IPS-18c (cell line): ENCODE measurements around the gene SPTY2D1.
"Not testable (repeated sequence)": the region's sequence is repeated elsewhere in the genome, so short reads cannot be mapped to it uniquely, and the experiment has no call there.

ENCODE experiments used
- H3K4me3 ChIP-seq: 2 replicates; pipeline ENCODE4 v1.7.0; 2013; ENCODE audit warnings: low read depth, mild to moderate bottlenecking, low read length, moderate library complexity; ENCODE audit not compliant: insufficient read depth
- H3K9me3 ChIP-seq: one replicate; pipeline ENCODE4 v1.6.1; 2013; ENCODE audit warnings: mild to moderate bottlenecking, low read length, moderate library complexity; ENCODE audit not compliant: control insufficient read depth, insufficient read depth

SPTY2D1 gene

DNA sequence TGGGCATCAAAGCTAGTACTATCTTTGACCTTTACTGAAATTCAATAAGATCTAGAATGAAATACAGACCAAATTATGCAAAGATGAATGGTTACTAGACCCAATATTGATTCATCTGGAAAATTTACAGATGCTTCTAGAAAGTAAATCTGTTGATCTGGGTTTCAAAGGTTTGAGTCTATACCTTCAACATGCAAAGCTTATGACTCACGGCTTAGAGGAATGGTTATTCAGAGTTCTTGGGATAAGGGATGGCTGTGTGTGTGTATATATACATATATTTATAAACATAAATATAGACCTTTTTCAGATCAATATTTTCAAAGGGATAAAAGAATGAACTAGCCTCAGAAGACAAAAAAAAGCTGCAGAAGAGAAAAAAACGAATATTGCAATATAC, 1.3 kb downstream of the SPTY2D1 start:
- peak overlapping the region; percentile 98; the same call in 1 of the 2 replicates for H3K4me3 ChIP-seq
- H3K9me3 ChIP-seq: no peaks in the 10 kb centered on the region

DNA sequence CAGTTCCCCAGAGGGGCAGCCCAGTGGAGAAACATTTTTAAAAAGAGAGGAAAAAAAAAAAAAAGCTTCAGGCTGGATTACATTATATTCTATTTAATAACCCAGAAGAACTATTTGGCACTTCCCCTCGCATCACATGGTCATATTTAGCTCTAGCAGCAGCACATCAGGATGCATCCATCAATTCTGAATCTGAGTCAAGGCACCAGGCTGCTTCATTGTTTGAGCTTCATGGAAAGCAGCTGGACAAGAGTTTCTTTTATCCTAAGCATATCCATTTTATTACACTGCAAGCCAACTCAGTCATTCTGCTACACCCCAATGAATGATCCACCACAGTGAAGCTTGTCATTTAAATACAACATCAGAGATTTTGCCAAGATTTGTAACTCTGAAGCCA, 10.0 kb downstream of the SPTY2D1 start:
- Histone ChIP-seq H3K4me3 (no peak overlapping the region), H3K9me3 (no peaks in the 10 kb centered on the region)

DNA sequence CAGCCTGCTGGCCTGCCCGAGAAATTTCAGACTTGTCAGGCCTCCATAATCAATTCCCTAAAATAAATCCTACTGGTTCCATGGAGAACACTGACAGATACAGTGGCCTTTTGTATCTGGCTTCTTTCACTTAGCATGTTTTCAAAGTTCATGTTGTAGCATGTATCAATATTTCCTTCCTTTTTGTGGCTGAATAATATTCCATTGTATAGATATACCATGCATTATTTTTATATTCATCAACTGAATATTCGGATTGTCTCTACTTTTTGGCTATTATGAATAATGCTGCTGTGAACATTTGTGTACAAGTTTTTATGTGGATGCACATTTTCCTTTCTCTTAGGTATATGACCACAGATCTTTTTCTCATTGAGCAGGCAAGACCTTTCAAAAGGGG, 10.4 kb downstream of the SPTY2D1 start:
- H3K4me3 ChIP-seq: no peak overlapping the region
- H3K9me3 ChIP-seq: no peaks in the 10 kb centered on the region

DNA sequence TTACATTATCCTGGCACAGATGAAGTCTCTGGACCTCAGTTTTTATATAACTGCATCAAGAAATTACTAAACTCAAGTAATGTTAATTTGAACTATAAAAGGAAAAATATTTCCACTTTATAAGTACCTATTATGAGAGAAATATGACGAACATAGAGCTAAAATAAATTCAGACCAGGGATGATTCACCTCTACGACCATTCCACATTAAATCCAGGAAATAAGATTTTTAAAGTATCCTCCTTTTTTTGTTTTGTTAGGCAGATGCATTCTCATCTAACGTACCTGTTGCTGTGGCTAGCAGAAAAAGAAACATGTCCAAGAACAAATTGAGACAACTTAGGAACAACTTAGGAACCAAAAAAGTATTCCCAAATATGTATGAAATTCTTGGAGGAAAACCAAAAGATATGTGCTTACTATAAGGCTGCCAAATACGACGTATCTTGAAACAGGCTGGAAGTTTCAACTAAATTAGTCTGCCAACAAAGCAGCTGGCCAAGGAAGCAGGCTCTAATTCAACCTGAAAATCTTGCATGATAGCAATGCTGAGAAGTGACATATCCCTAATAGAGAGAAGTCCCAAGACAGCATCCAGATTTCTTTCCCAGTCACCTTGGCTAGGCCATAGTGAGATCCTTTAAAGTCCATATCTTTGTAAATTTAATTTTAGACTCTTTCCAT, 15.7 kb downstream of the SPTY2D1 start:
- H3K4me3 ChIP-seq: no peak overlapping the region
- no peaks in the 10 kb centered on the region for H3K9me3 ChIP-seq

DNA sequence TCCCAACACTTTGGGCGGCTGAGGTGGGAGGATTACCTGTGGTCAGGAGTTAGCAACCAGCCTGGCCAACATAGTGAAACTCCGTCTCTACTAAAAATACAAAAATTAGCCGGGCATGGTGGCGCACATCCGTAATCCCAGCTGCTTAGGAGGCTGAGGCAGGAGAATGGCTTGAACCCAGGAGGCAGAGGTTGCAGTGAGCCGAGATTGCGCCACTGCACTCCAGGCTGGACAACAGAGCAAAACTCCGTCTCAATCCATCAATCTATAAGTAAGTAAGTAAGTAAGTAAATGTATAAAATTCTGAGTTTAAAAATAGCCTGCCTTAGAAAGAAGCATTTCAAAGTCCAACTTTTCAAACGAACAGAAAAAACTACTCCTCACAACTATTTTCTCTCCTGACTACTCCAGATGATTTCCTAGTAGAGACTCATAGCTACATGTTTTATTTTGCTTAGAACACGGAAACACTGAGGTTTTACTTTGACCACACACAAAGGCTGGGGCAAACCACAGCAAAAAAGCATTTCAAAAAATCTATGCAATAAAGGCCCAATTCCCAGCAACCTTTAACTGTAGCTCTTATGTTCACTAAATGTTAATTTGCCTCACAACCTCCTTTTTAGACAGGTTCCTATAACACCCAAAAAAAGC, 16.3 kb downstream of the SPTY2D1 start:
- Histone ChIP-seq H3K9me3 (no peaks in the 10 kb centered on the region), H3K4me3 (no peak overlapping the region)

DNA sequence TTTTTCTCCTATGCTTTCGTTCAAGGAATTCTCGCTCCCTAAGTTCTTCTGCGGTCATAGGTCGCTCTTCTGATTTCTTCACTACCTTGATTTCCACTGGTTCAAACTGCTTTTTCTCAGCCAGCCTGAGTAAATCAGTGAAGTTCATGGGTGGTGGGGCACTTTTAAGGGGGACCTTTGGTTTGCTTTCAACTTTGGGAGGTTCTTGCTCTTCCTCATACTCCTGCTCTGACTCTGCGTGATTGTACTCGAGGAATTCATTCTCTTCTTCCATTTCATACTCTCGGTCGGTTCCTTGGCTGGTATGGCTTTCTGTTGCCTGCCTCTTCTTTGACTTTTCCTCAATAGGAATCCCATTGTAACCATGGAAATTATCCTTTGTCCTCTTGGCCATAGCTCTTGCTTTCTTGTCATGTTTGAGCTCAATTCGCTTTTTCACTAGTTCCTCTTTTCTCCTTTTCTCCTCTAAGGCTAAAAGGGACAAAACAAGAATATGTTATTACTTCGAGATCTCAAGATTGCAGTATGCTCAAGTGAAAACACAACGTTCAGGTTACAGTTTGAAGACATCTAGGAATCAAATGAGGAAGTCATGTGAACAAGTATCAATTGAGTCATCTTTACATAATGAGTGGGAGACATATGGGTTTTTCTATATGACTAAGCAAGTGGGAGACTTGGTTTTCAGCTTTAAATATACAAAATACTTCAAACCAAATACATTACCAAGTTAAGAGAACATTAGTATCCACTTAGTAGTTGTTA, 18.3 kb downstream of the SPTY2D1 start:
- H3K4me3 ChIP-seq: no peak overlapping the region
- no peaks in the 10 kb centered on the region for H3K9me3 ChIP-seq

DNA sequence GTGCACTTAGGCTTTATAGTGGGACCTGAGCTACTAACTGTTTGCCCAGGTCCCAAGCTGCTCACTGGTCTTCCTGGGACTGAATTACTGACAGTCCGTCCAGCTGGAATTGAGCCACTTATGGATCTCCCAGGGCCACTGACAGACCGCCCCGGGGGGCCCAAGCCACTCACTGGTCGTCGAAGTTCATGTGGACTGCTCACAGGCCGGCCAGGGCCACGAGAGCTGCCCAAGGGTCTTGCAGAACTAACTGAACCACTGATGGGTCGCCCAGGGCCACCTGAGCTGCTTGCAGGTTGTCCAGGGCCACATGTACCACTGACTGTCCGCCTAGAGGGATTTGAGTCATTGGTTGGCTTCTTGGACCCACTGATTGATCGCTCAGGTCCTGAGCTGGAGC, 19.5 kb downstream of the SPTY2D1 start:
- Histone ChIP-seq H3K9me3 (no peaks in the 10 kb centered on the region), H3K4me3 (no peak overlapping the region)

DNA sequence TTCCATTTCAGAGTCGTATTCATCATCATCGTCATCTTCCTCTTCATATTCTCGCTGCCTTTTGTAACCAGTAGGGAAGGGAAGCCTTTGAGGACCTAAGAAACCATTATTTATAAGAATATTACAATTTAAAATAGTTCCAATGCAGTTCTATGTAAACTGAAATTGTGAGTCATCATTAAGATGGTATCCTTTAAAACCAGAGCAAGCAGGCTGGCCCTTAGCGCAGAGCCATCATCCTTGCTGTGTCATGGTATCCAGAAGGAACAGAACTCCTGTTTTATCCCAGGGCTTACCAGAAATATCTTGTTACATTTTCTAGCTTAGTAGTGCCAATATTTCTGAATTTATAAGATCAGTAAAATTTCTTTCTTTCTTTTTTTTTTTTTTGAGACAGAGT, 21.7 kb downstream of the SPTY2D1 start:
- Histone ChIP-seq H3K4me3 (no peak overlapping the region), H3K9me3 (no peaks in the 10 kb centered on the region)

DNA sequence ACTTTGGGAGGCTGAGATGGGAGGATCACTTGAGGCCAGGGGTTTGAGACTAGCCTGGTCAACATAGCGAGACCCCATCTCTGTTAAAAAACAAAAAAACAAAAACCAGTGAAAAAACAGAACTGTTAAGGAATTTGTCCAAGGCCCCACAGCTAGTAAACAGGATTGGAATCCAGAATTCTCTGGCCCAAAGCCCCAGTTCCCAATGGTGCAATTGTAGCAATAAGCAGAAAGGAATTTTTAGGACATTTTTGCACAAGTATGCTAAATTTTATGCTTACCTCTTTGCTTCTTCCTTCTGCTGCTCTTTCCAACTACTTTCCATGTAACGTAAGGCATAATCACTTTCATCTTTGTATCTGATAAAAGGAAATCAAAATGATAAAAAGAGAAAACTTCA, 22.9 kb downstream of the SPTY2D1 start:
- Histone ChIP-seq H3K4me3 (no peak overlapping the region), H3K9me3 (no peaks in the 10 kb centered on the region)

DNA sequence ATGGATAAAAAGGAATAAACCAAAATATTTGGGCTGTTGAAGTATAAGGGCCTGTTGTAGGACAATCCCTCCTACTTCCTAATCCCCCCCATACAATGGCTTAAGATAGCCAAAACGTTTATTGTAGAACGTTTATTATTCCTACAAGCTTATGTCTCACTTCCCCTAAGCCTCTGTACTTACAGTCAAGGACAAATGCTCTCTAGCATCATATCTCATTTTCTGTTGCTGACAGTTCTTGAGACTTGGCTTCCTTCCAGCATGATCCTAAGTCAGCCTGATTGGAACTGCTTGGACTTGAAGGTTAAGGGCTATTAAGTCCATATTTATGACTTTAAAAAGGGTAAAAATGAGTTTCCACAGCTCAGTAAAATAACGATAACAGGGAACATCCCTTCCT, 25.8 kb downstream of the SPTY2D1 start:
- no peak overlapping the region for H3K4me3 ChIP-seq
- H3K9me3 ChIP-seq: no peaks in the 10 kb centered on the region

DNA sequence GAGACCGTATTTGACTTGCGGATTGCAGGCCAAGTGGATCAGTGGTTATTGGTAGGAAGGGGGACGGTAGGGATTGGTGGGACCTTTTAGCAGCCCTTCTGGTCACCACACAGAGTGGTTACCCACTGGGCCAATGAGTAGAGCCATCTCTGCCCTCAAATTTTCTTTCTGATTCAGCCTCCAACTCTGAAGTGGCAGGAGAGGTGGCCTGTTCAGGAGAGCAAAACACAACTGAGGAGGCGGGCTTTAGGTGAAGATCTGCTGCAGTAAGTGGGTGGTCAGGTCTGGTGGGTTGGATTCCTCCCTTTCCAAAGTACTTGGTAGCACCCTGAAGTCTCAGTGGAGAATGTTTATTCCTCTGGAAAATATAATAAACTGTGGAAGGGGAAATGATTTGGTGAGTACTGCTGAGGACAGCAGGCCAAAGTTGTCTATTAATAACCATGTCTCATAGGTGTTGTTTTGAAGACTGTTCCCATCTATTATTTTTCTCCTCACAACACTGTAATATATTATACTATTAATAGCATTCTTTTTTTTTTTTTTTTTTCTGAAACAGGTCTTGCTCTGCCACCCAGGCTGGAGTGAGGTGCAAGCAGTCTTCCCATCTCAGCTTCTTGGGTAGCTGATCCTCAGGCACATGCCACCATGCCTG, 33.1 kb downstream of the SPTY2D1 start:
- Histone ChIP-seq H3K4me3 (no peak overlapping the region), H3K9me3 (no peaks in the 10 kb centered on the region)

DNA sequence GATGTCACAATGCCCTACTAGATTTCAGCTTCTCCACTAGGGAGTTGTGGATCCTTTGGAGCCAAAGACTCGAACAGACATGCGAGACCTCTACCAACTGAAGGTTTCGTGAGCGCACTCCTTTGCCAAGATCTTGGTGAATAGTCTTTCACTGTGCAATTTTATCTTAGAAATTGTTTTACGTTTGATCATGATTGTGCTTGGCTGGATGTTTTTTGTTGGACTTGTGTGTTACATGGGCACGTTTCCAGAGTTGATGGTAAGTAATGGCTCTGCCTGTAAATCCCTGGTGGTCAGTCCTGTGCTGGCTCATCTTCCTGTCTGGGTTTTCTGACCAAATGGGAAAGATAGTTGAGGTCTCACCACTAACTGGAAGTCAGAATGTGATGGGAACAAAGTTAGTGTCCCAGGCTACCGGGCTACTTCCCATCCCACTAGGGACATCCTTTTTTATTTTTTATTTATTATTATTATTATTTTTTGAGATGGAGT, 34.4 kb downstream of the SPTY2D1 start, which contains the start of gene MISFA:
TSS of gene MISFA (plus strand) at position 51 of the 492 bp plus-strand sequence. CDS start at position 191, 140 bp downstream.
- no peaks in the 10 kb centered on the region for H3K9me3 ChIP-seq
- no peak within 1 kb of the TSS for H3K4me3 ChIP-seq

DNA sequence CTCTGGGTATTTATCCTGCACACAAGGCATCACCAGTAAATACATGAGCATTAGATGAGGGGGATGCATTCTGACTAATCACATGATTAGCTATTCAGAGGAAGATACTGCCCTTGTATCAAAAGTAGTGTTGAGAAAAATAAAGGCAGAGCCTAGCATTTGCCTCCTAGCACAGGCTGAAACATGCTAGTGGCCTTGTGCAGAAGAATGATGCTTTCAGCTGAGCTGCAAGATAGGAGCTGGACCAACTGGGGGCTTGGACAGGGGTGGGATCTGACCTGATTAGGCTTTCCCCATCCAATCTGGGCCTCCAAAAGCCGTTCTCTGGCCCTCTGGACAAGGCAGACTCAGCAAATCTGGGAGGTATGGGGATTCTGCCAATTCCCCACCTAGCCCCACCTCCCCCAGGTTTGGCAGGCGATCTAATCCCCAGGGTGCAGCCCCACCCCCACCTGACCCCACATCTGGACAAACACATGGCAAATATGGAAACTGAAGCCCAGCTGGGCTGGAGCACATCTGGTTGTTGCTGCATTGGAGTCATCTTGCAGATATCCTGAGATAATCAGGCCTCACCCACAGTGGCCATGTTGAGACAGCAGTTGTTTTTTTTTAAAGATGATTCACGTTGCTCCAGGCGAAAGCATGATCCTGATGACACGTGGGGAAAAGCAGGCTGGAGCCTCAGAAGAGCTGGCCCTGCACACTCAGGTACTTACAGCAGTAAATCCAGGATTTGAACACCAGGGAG, 39.0 kb downstream of the SPTY2D1 start:
- Histone ChIP-seq H3K9me3 (no peaks in the 10 kb centered on the region), H3K4me3 (no peak overlapping the region)

DNA sequence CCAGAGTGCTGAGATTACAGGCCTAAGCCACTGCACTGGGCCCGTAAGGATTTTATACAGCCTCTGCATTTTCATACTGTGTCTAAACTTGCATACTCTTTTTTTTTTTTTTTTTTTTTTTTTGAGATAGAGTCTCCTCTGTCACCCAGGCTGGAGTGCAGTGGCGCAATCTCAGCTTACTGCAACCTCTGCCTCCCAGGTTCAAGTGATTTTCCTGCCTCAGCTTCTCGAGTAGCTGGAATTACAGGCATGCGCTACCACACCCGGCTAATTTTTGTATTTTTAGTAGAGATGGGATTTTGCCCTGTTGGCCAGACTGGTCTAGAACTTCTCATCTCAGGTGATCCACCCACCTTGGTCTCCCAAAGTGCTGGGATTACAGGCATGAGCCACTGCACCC, 40.1 kb downstream of the SPTY2D1 start:
- not testable (repeated sequence) for H3K9me3 ChIP-seq, H3K4me3 ChIP-seq

DNA sequence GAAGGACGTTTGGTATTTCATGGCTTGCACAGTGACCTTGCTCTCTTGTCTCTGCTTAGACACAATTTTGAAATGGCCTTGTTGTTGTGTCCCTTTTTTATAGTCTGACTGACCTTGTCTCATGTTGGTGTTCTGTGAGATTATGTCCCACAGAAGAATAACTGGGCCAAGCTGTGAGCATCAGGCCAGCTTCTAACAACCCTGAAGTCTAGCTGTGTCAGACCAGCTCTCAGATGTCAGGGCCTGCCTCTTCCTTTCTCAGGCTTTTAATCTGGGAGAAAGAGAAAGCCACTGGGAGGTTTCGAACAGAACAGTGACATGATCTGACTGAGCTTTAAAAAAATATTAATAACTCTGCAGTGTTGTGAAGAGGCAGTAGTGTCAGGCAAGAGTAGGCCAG, 43.6 kb downstream of the SPTY2D1 start:
- Histone ChIP-seq H3K9me3 (no peaks in the 10 kb centered on the region), H3K4me3 (no peak overlapping the region)

DNA sequence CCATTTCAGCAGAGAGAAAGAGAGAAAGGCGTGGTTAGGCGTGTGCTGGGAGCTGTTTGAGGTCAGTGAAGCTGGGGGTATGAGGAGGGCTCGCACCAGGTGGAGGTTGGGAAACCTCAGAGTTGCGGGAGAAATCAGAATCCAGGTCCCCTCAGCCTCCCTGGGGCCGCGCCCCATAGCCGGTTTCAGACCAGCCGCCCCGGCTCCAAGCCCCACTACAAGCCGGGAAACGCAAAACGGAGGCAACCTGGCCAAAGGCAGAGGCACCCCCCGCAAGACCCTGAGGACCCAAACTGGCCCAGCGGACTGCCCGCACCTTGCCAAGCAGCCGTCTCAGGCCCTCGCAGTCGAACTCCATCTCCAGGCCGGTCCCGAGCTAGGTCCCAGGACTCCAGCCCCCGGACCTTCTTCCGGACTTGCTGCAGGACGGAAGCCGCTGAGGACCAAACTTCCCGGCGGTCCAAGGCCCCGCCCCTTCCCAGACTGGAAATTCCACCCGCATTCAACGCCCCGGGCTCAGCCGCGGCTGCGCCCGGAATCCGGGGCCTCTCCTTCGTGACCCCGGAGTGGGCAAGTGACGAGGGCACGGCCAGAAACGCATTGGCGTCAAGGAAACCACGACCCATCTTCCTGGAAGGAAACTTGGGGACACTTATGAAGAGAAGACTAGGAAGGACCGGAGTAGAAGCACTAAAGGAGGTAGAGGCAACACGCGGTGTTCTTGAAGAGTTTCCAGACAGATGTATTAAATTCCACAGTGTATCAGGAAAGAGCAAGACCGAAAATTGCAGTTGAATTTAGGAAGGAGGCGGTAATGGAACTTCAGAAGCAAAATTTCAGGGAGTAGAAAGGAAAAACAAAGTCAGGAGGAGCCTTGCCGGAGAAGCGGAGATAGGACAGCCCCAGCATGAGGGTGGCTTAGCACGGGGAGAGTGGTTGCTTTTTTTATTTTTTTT, 45.6 kb downstream of the SPTY2D1 start, which contains the start of gene UEVLD:
TSS of gene UEVLD (minus strand) at position 438 of the 956 bp plus-strand sequence. CDS start at position 358, 80 bp downstream.
- H3K4me3 ChIP-seq: peak within 1 kb of the TSS; percentile 79
- H3K9me3 ChIP-seq: no peaks in the 10 kb centered on the region
